Measurements from ENCODE around the gene CNEP1R1. TPM values are rescaled to one million over a fixed set of nuclear protein-coding genes. Genes with fewer than 3 reads are reported as not detected.

Gene CNEP1R1
- polyA plus RNA-seq, 4 donors: 22.7 to 37.3 (median 26.9) TPM

Other genes with a start within 250 kb of the CNEP1R1 start
- 10 to 100 TPM; 24.0 to 32.5 (median 28.8) TPM for gene ZNF423, start 169.1 kb upstream of the CNEP1R1 start, polyA plus RNA-seq (ENCODE audit: insufficient read length in 4 of 4)
- 10 to 100 TPM; 18.4 to 23.5 (median 22.4) TPM for gene HEATR3, start 40.7 kb downstream of the CNEP1R1 start, polyA plus RNA-seq (ENCODE audit: insufficient read length in 4 of 4)
- 10 to 100 TPM; 15.7 to 18.0 (median 16.6) TPM for gene TENT4B, start 128.1 kb downstream of the CNEP1R1 start, polyA plus RNA-seq (ENCODE audit: insufficient read length in 4 of 4)
- 10 to 100 TPM in 1 of 4 donors, 1 to 10 TPM in 3; 5.2 to 10.9 (median 8.1) TPM for gene ADCY7, start 241.3 kb downstream of the CNEP1R1 start, polyA plus RNA-seq (ENCODE audit: insufficient read length in 4 of 4)

Data from left renal cortex interstitium (tissue), 4 donors.